ENCODE measurements around the gene RNF166.

DNA sequence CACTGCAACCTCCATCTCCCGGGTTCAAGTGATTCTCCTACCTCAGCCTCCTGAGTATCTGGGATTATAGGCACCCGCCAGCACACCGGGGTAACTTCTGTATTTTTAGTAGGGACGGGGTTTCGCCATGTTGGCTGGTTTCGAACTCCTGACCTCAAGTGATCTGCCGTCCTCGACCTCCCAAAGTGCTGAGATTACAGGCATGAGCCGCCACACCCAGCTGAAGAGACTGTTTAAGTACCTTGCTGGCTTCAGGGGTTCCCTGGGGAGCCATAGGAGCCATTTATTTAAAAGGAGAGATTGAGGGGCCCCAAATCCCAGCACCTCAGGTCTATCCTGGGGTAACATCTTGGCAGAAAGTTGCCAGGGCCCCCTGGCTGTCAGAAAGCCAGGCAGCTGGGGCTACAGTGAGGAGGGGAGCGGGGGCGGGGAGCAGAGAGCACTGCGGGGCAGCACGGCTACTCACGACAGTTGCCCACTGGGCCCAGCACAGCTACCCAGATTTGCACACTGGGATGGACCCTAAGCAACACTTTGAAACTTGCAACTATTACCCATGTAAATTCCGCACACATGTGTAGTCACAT lies 21.5 kb downstream of the RNF166 start:
- TF ChIP-seq, protein P1, sequence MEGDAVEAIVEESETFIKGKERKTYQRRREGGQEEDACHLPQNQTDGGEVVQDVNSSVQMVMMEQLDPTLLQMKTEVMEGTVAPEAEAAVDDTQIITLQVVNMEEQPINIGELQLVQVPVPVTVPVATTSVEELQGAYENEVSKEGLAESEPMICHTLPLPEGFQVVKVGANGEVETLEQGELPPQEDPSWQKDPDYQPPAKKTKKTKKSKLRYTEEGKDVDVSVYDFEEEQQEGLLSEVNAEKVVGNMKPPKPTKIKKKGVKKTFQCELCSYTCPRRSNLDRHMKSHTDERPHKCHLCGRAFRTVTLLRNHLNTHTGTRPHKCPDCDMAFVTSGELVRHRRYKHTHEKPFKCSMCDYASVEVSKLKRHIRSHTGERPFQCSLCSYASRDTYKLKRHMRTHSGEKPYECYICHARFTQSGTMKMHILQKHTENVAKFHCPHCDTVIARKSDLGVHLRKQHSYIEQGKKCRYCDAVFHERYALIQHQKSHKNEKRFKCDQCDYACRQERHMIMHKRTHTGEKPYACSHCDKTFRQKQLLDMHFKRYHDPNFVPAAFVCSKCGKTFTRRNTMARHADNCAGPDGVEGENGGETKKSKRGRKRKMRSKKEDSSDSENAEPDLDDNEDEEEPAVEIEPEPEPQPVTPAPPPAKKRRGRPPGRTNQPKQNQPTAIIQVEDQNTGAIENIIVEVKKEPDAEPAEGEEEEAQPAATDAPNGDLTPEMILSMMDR (IDR thresholded peaks at IDR 0.05): no peak
- TF ChIP-seq EP300 (IDR thresholded peaks at IDR 0.05) (no peak), POLR2AphosphoS5 (IDR thresholded peaks at IDR 0.05) (no peak), POLR2A (IDR thresholded peaks at IDR 0.05) (no peak)
